ENCODE data around the gene TRPM2. TPM values are rescaled to one million over a fixed set of nuclear protein-coding genes. Genes with fewer than 3 reads are reported as not detected.

The TRPM2 gene
- total RNA-seq, 2 donors from 2014 or later: 1.6 to 2.7 TPM

GRCh38 chr21:44475266-44475845 is 121.9 kb downstream of the TRPM2 start:
- H3K36me3 ChIP-seq: no peaks in the 10 kb centered on the region
- no peaks in the 10 kb centered on the region for H3K9me3 ChIP-seq
- intact Hi-C loops (cut with DNase I): no loop called here
- TF ChIP-seq POLR2A (IDR thresholded peaks at IDR 0.05) (no peak), CTCF (IDR thresholded peaks at IDR 0.05) (no peak), POLR2AphosphoS5 (IDR thresholded peaks at IDR 0.05) (no peak)
- 84% methylated on average over 17 of the region's 17 CpGs for WGBS
- H3K27ac ChIP-seq: no peak overlapping the region
- no peak overlapping the region for H3K4me3 ChIP-seq
- DNase-seq (ENCODE audit: low spot score): no peak
- peaks cover 2% of the 10 kb centered on the region for H3K27me3 ChIP-seq (replicated peaks; ENCODE audit: insufficient read depth)
- no peaks in the 10 kb centered on the region for H3K4me1 ChIP-seq (replicated peaks)

GRCh38 chr21:44477131-44477530 is 123.7 kb downstream of the TRPM2 start:
- intact Hi-C loops (cut with DNase I): no loop called here
- H3K4me1 ChIP-seq (replicated peaks): no peaks in the 10 kb centered on the region
- no peak overlapping the region for H3K27ac ChIP-seq
- peaks cover 2% of the 10 kb centered on the region for H3K27me3 ChIP-seq (replicated peaks; ENCODE audit: insufficient read depth)
- no peak for DNase-seq (ENCODE audit: low spot score)
- no peaks in the 10 kb centered on the region for H3K9me3 ChIP-seq
- TF ChIP-seq POLR2A (IDR thresholded peaks at IDR 0.05) (no peak), CTCF (IDR thresholded peaks at IDR 0.05) (no peak), POLR2AphosphoS5 (IDR thresholded peaks at IDR 0.05) (no peak)
- WGBS: 59% methylated on average over 8 of the region's 8 CpGs
- H3K36me3 ChIP-seq: no peaks in the 10 kb centered on the region
- H3K4me3 ChIP-seq: no peak overlapping the region

GRCh38 chr21:44477712-44478111 is 124.3 kb downstream of the TRPM2 start:
- TF ChIP-seq POLR2AphosphoS5 (IDR thresholded peaks at IDR 0.05) (no peak), POLR2A (IDR thresholded peaks at IDR 0.05) (no peak), CTCF (IDR thresholded peaks at IDR 0.05) (no peak)

GRCh38 chr21:44478124-44478800 is 124.8 kb downstream of the TRPM2 start:
- Histone ChIP-seq H3K4me3 (no peak overlapping the region), H3K4me1 (replicated peaks) (no peaks in the 10 kb centered on the region), H3K36me3 (no peaks in the 10 kb centered on the region), H3K27me3 (replicated peaks; ENCODE audit: insufficient read depth) (no peaks in the 10 kb centered on the region), H3K9me3 (no peaks in the 10 kb centered on the region), H3K27ac (no peak overlapping the region)
- no peak for TF ChIP-seq POLR2AphosphoS5 (IDR thresholded peaks at IDR 0.05)
- TF ChIP-seq CTCF (IDR thresholded peaks at IDR 0.05): no peak
- no peak for TF ChIP-seq POLR2A (IDR thresholded peaks at IDR 0.05)
- no peak for DNase-seq (ENCODE audit: low spot score)
- intact Hi-C loops (cut with DNase I): no loop called here
- WGBS: 72% methylated on average over 16 of the region's 16 CpGs

More at GRCh38 chr21:44477712-44478111, 124.3 kb downstream of the TRPM2 start:
- no peaks in the 10 kb centered on the region for H3K9me3 ChIP-seq
- H3K4me3 ChIP-seq: no peak overlapping the region
- H3K36me3 ChIP-seq: no peaks in the 10 kb centered on the region
- no peaks in the 10 kb centered on the region for H3K27me3 ChIP-seq (replicated peaks; ENCODE audit: insufficient read depth)
- 65% methylated on average over 7 of the region's 7 CpGs for WGBS
- intact Hi-C loops (cut with DNase I): no loop called here
- no peak for DNase-seq (ENCODE audit: low spot score)
- no peaks in the 10 kb centered on the region for H3K4me1 ChIP-seq (replicated peaks)
- H3K27ac ChIP-seq: no peak overlapping the region

- Histone ChIP-seq H3K27ac (no peak overlapping the region), H3K27me3 (replicated peaks; ENCODE audit: insufficient read depth) (no peaks in the 10 kb centered on the region), H3K4me3 (no peak overlapping the region), H3K36me3 (no peaks in the 10 kb centered on the region), H3K9me3 (no peaks in the 10 kb centered on the region), H3K4me1 (replicated peaks) (no peaks in the 10 kb centered on the region)
- no peak for TF ChIP-seq CTCF (IDR thresholded peaks at IDR 0.05)
- DNase-seq (ENCODE audit: low spot score): no peak
- intact Hi-C loops (cut with DNase I): no loop called here
- WGBS: 91% methylated on average over 5 of the region's 5 CpGs
Observed at GRCh38 chr21:44478801-44479167, 125.4 kb downstream of the TRPM2 start.

Data from prostate gland (tissue), 2 donors.